ENCODE results near the gene ELOB. TPM values are rescaled to one million over a fixed set of nuclear protein-coding genes. Genes with fewer than 3 reads are reported as not detected.

ELOB gene
- polyA plus RNA-seq, 1 donor = 175 TPM

DNA sequence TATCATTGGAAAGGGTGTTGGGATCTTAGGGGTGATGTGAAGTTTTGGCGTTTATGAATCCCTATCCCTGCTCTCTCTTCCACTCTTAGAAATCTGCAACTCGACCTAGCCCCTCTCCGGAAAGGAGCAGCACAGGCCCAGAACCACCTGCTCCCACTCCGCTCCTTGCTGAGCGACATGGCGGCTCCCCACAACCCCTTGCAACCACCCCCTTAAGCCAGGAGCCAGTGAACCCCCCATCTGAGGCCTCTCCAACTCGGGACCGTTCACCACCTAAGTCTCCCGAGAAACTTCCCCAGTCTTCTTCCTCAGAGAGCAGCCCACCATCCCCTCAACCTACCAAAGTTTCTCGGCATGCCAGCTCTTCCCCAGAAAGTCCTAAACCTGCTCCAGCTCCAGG lies 15.6 kb downstream of the ELOB start:
- no peak overlapping the region for H3K4me3 ChIP-seq (ENCODE audit: low read length)
- DNase-seq = no peak
- H3K4me1 ChIP-seq (ENCODE audit: control insufficient read depth, insufficient read depth, low read length) = no peaks in the 10 kb centered on the region
- no peaks in the 10 kb centered on the region for H3K27me3 ChIP-seq (ENCODE audit: control insufficient read depth, insufficient read depth, low read length)
- H3K9me3 ChIP-seq (ENCODE audit: control insufficient read depth, low read depth, low read length) = peaks cover 26% of the 10 kb centered on the region
- no CpG with 5 or more reads among the region's 10 CpGs for WGBS (ENCODE audit: insufficient coverage, low lambda C conversion rate)
- H3K27ac ChIP-seq (ENCODE audit: low read length) = no peak overlapping the region
- peaks cover 100% of the 10 kb centered on the region for H3K36me3 ChIP-seq (ENCODE audit: control insufficient read depth, insufficient read depth, low read length)

DNA sequence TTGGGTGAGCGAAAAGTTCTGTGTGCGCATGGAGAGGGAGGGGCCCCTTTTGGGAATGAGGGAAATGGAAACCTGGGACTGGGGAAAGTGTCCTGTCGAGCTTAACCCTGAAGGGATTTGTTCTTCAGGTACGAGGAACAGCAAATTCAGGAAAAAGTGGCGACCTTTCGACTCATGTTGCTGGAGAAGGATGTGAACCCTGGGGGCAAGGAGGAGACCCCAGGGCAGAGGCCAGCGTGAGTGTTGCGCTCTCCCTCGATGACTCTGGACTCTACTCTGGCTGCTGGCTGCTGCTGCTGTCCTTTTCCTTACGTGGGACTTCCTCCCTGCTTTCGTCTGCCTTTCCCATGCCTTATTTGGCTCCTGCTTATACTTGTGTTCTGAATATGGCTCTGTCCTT lies 19.7 kb downstream of the ELOB start:
- H3K4me3 ChIP-seq (ENCODE audit: low read length) = no peak overlapping the region
- H3K4me1 ChIP-seq (ENCODE audit: control insufficient read depth, insufficient read depth, low read length) = peaks cover 10% of the 10 kb centered on the region
- peaks cover 10% of the 10 kb centered on the region for H3K9me3 ChIP-seq (ENCODE audit: control insufficient read depth, low read depth, low read length)
- no peak for DNase-seq
- H3K27ac ChIP-seq (ENCODE audit: low read length) = no peak overlapping the region
- H3K36me3 ChIP-seq (ENCODE audit: control insufficient read depth, insufficient read depth, low read length) = peaks cover 60% of the 10 kb centered on the region
- 100% methylated on average over 1 of the region's 11 CpGs for WGBS (ENCODE audit: insufficient coverage, low lambda C conversion rate)
- H3K27me3 ChIP-seq (ENCODE audit: control insufficient read depth, insufficient read depth, low read length) = no peaks in the 10 kb centered on the region

DNA sequence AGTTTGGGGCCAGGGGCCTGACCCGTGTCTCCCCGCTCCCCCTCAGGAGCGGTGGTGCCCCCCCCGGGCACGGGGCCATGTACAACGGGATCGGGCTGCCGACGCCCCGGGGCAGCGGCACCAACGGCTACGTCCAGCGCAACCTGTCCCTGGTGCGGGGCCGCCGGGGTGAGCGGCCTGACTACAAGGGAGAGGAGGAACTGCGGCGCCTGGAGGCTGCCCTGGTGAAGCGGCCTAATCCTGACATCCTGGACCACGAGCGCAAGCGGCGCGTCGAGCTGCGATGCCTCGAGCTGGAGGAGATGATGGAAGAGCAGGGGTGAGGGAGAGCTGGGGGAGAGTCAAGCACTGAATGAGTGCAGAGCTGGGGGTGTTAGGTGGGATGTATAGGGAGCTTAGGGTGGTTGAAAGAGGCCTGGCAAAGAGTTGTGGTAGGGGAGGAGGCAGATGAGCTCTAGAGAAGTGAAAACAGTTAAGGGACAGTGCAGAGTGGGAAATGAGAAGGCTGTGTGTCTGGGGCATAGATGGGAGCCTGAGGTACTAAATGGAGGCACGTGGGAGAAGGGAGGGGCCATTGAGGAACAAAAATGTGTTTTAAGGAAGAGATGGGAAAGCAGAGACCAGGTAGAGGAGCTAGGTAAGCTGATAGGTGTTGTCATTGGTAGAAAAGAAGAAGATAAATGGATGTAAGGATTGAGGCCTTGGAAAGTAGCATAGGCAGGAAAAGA lies 20.6 kb downstream of the ELOB start:
- Histone ChIP-seq H3K36me3 (ENCODE audit: control insufficient read depth, insufficient read depth, low read length) (peaks cover 52% of the 10 kb centered on the region), H3K9me3 (ENCODE audit: control insufficient read depth, low read depth, low read length) (peaks cover 8% of the 10 kb centered on the region), H3K4me3 (ENCODE audit: low read length) (no peak overlapping the region), H3K27me3 (ENCODE audit: control insufficient read depth, insufficient read depth, low read length) (no peaks in the 10 kb centered on the region), H3K4me1 (ENCODE audit: control insufficient read depth, insufficient read depth, low read length) (peaks cover 16% of the 10 kb centered on the region), H3K27ac (ENCODE audit: low read length) (no peak overlapping the region)
- no peak for DNase-seq
- 84% methylated on average over 5 of the region's 30 CpGs for WGBS (ENCODE audit: insufficient coverage, low lambda C conversion rate)

- no peak overlapping the region for H3K27ac ChIP-seq (ENCODE audit: low read length)
- no peaks in the 10 kb centered on the region for H3K27me3 ChIP-seq (ENCODE audit: control insufficient read depth, insufficient read depth, low read length)
- WGBS (ENCODE audit: insufficient coverage, low lambda C conversion rate) = 52% methylated on average over 3 of the region's 3 CpGs
- peaks cover 12% of the 10 kb centered on the region for H3K9me3 ChIP-seq (ENCODE audit: control insufficient read depth, low read depth, low read length)
- peaks cover 39% of the 10 kb centered on the region for H3K36me3 ChIP-seq (ENCODE audit: control insufficient read depth, insufficient read depth, low read length)
- DNase-seq = no peak
- H3K4me1 ChIP-seq (ENCODE audit: control insufficient read depth, insufficient read depth, low read length) = peaks cover 18% of the 10 kb centered on the region
- peak overlapping the region; percentile 74 for H3K4me3 ChIP-seq (ENCODE audit: low read length)
Observed at GRCh38 chr16:2755158-2755557, 21.9 kb downstream of the ELOB start.

- Histone ChIP-seq H3K4me3 (ENCODE audit: low read length) (peak overlapping the region; percentile 74), H3K36me3 (ENCODE audit: control insufficient read depth, insufficient read depth, low read length) (peaks cover 24% of the 10 kb centered on the region), H3K27ac (ENCODE audit: low read length) (peak overlapping the region; percentile 89), H3K27me3 (ENCODE audit: control insufficient read depth, insufficient read depth, low read length) (no peaks in the 10 kb centered on the region), H3K4me1 (ENCODE audit: control insufficient read depth, insufficient read depth, low read length) (peaks cover 18% of the 10 kb centered on the region), H3K9me3 (ENCODE audit: control insufficient read depth, low read depth, low read length) (peaks cover 12% of the 10 kb centered on the region)
- DNase-seq = peak in 1 of 2 donors; percentile 29
- 7% methylated on average over 6 of the region's 7 CpGs for WGBS (ENCODE audit: insufficient coverage, low lambda C conversion rate)
Observed at GRCh38 chr16:2753733-2754020, 23.4 kb downstream of the ELOB start.

DNA sequence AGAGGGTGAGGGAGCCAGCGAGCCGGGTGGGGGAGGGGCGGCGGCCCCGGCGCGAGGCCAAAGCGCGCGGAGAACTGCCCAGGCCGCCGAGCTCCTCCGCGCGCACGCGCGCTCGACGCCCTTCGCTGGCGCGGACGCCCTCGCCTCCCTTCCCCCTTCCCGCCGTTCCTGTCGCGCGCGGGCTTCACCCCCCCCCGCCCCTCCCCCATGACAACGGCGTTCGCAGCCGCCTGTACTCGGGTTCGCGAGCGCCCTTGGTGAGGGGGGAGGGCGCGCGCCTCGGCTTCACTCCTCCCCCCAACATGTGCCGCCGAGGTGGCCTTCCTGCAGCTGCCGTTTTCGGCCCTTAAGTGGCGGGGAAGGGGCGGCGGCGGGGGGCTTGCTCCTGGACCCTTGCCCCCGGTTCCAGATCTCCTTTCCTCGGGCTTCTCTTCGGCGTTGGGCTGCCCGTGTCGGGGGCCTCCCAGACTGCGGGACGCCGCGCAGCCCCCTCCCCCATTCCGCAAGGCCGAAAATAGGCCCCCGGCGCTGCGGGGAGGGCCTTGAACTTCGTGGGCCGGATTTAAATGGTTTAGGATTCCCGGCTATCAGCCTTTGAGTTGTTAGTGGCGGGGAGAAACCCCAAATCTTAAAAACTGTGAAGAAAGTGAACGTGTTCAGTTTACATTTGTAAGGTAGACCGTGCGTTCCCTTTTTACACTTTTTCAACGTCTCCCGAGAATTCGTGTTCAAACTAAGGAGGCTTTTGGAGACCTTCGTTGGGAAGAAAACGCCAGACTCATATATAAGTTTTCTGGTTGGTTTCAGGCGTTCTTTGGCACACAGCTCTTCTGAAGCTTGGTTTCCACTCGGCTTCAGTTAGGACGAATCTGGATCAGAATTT lies 24.0 kb downstream of the ELOB start:
- H3K27me3 ChIP-seq (ENCODE audit: control insufficient read depth, insufficient read depth, low read length) = no peaks in the 10 kb centered on the region
- 0% methylated on average over 5 of the region's 82 CpGs for WGBS (ENCODE audit: insufficient coverage, low lambda C conversion rate)

GRCh38 chr16:2752035-2752849 lies 24.8 kb downstream of the ELOB start, which contains the start of gene SRRM2:
TSS of gene SRRM2 (plus strand) at chr16:2752638. CDS start at chr16:2756365, 3,727 bp downstream.
- no peaks in the 10 kb centered on the region for H3K27me3 ChIP-seq (ENCODE audit: control insufficient read depth, insufficient read depth, low read length)
- H3K4me3 ChIP-seq (ENCODE audit: low read length) = peak within 1 kb of the TSS; percentile 74
- H3K36me3 ChIP-seq (ENCODE audit: control insufficient read depth, insufficient read depth, low read length) = peaks cover 10% of the 10 kb centered on the region
- peak within 1 kb of the TSS; percentile 89 for H3K27ac ChIP-seq (ENCODE audit: low read length)
- DNase-seq = peak; percentile 96 to 99
- WGBS (ENCODE audit: insufficient coverage, low lambda C conversion rate) = no CpG with 5 or more reads among the region's 99 CpGs
- peaks cover 18% of the 10 kb centered on the region for H3K4me1 ChIP-seq (ENCODE audit: control insufficient read depth, insufficient read depth, low read length)
- H3K9me3 ChIP-seq (ENCODE audit: control insufficient read depth, low read depth, low read length) = peaks cover 12% of the 10 kb centered on the region

More for the DNA sequence above, 24.0 kb downstream of the ELOB start:
- peak in 1 of 2 donors; percentile 82 for DNase-seq
- peak overlapping the region; percentile 74 for H3K4me3 ChIP-seq (ENCODE audit: low read length)
- H3K36me3 ChIP-seq (ENCODE audit: control insufficient read depth, insufficient read depth, low read length) = peaks cover 18% of the 10 kb centered on the region
- peak overlapping the region; percentile 89 for H3K27ac ChIP-seq (ENCODE audit: low read length)
- peaks cover 18% of the 10 kb centered on the region for H3K4me1 ChIP-seq (ENCODE audit: control insufficient read depth, insufficient read depth, low read length)
- peaks cover 12% of the 10 kb centered on the region for H3K9me3 ChIP-seq (ENCODE audit: control insufficient read depth, low read depth, low read length)

GRCh38 chr16:2751577-2752034 lies 25.5 kb downstream of the ELOB start:
- Histone ChIP-seq H3K27me3 (ENCODE audit: control insufficient read depth, insufficient read depth, low read length) (no peaks in the 10 kb centered on the region), H3K4me3 (ENCODE audit: low read length) (peak overlapping the region; percentile 74), H3K36me3 (ENCODE audit: control insufficient read depth, insufficient read depth, low read length) (peaks cover 4% of the 10 kb centered on the region), H3K9me3 (ENCODE audit: control insufficient read depth, low read depth, low read length) (peaks cover 12% of the 10 kb centered on the region), H3K4me1 (ENCODE audit: control insufficient read depth, insufficient read depth, low read length) (peaks cover 18% of the 10 kb centered on the region), H3K27ac (ENCODE audit: low read length) (peak overlapping the region; percentile 89)
- no CpG with 5 or more reads among the region's 23 CpGs for WGBS (ENCODE audit: insufficient coverage, low lambda C conversion rate)
- DNase-seq = no peak

DNA sequence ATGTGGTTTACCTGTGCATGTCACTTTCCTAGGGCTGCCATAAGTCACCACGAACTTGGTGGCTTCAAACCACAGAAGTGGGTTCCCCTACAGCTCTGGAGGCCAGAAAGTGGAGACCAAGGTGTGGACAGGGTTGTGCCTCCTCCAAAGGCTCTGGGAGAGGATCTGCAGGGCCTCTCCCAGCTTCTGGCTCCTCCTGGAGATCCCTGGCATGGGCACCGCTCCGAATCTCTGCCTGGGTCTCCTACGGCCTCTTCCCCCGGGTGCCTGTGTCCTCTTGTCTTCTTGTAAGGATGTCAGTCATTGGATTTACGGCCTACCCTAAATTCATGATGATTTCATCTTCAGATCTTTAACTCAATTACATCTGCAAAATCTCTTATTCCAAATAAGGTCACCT lies 27.1 kb downstream of the ELOB start:
- Histone ChIP-seq H3K36me3 (ENCODE audit: control insufficient read depth, insufficient read depth, low read length) (no peaks in the 10 kb centered on the region), H3K4me1 (ENCODE audit: control insufficient read depth, insufficient read depth, low read length) (peaks cover 14% of the 10 kb centered on the region), H3K27ac (ENCODE audit: low read length) (no peak overlapping the region)

GRCh38 chr16:2749476-2749875 lies 27.6 kb downstream of the ELOB start:
- no peaks in the 10 kb centered on the region for H3K36me3 ChIP-seq (ENCODE audit: control insufficient read depth, insufficient read depth, low read length)
- H3K4me3 ChIP-seq (ENCODE audit: low read length) = no peak overlapping the region
- H3K27ac ChIP-seq (ENCODE audit: low read length) = no peak overlapping the region
- DNase-seq = no peak
- H3K9me3 ChIP-seq (ENCODE audit: control insufficient read depth, low read depth, low read length) = peaks cover 12% of the 10 kb centered on the region
- H3K27me3 ChIP-seq (ENCODE audit: control insufficient read depth, insufficient read depth, low read length) = no peaks in the 10 kb centered on the region
- peaks cover 10% of the 10 kb centered on the region for H3K4me1 ChIP-seq (ENCODE audit: control insufficient read depth, insufficient read depth, low read length)
- no CpG with 5 or more reads among the region's 5 CpGs for WGBS (ENCODE audit: insufficient coverage, low lambda C conversion rate)

More for the DNA sequence above, 27.1 kb downstream of the ELOB start:
- WGBS (ENCODE audit: insufficient coverage, low lambda C conversion rate) = no CpG with 5 or more reads among the region's 6 CpGs
- Histone ChIP-seq H3K4me3 (ENCODE audit: low read length) (no peak overlapping the region), H3K27me3 (ENCODE audit: control insufficient read depth, insufficient read depth, low read length) (no peaks in the 10 kb centered on the region), H3K9me3 (ENCODE audit: control insufficient read depth, low read depth, low read length) (peaks cover 12% of the 10 kb centered on the region)
- no peak for DNase-seq

All from large intestine (tissue), 3 donors.